RWPE1 (cell line): ENCODE data around the gene MEGF8.

Experiments
- CTCF ChIA-PET: fragments of 350-600 bp; sonication (Branson Sonifier 250); formaldehyde crosslinking; extraction: SDS; loops from one replicate; lab custom pipeline; 2021; lab: Yijun Ruan, JAX
- POLR2A ChIA-PET: fragments of 400-600 bp; formaldehyde crosslinking; extraction: SDS; loops from one replicate; lab custom pipeline; 2020; ENCODE audit warnings: antibody characterized with exemption; ENCODE audit not compliant: low non-redundant PET; lab: Yijun Ruan, JAX
- DNase-seq: peaks from one replicate; pipeline ENCODE4 v3.0.0; 2012; ENCODE audit warnings: low spot score
- H3K27ac ChIP-seq: fragments of 450-650 bp; 2 replicates; pipeline ENCODE4 v1.5.1; 2017
- CTCF ChIP-seq: fragments of 450-650 bp; conservative IDR thresholded peaks from 2 replicates; pipeline ENCODE4 v1.5.1; 2017; ENCODE audit warnings: low read depth, mild to moderate bottlenecking

MEGF8 gene

GRCh38 chr19:42352301-42353259 lies 27.1 kb downstream of the MEGF8 start:
- peak overlapping the region; percentile 33; the same call in 1 of the 2 replicates for H3K27ac ChIP-seq
- POLR2A ChIA-PET, result no interaction called here
- CTCF ChIA-PET, result no interaction called here
- no peak for TF ChIP-seq CTCF
- no peak for DNase-seq

GRCh38 chr19:42353341-42354015 lies 28.0 kb downstream of the MEGF8 start:
- TF ChIP-seq CTCF, result no peak
- H3K27ac ChIP-seq, result no peak overlapping the region
- no peak for DNase-seq
- POLR2A ChIA-PET, result no interaction called here
- CTCF ChIA-PET, result no interaction called here

DNA sequence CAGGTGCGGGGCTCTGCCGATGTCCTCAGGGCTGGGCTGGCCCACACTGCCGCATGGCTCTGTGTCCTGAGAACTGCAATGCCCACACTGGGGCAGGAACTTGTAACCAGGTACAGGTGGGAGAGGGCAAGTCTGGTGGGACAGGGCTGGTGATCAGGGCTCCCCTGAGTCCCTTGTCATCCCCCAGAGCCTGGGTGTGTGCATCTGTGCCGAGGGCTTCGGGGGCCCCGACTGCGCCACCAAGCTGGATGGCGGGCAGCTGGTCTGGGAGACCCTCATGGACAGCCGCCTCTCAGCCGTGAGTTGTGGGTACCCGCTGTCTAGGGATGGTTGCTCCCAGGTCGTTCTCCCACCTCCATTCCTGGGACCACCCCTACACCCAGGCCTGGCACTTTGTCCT lies 30.5 kb downstream of the MEGF8 start:
- POLR2A ChIA-PET, result no interaction called here
- DNase-seq, result no peak
- no peak for TF ChIP-seq CTCF
- CTCF ChIA-PET, result interaction anchor here (0.5 to 0.6 kb wide), 2 partner anchors 112 to 563 kb away, joined by 3 read pairs; no protein-coding TSS in a partner anchor
- no peak overlapping the region for H3K27ac ChIP-seq

DNA sequence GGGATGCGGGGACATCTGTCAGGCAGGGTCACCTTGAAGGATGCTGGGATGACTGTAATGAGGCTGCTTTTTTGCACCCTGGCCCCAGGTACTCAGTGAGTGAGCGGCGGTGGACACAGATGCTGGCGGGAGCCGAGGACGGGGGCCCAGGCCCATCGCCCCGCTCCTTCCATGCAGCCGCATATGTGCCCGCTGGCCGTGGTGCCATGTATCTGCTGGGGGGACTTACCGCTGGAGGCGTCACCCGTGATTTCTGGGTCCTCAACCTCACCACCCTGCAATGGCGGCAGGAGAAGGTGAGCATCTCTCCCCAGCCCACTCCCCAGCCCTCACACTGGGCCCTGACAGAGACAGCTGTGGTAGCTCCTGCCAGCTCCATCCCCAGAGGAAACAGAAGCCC lies 31.3 kb downstream of the MEGF8 start:
- TF ChIP-seq CTCF, result no peak
- DNase-seq, result no peak
- ChIA-PET CTCF (no interaction called here), POLR2A (no interaction called here)
- H3K27ac ChIP-seq, result no peak overlapping the region

GRCh38 chr19:42357290-42357689 lies 31.9 kb downstream of the MEGF8 start:
- TF ChIP-seq CTCF, result no peak
- H3K27ac ChIP-seq, result no peak overlapping the region
- POLR2A ChIA-PET, result no interaction called here
- no peak for DNase-seq
- CTCF ChIA-PET, result interaction anchor here (0.7 kb wide), 1 partner anchor 64 kb away, joined by 3 read pairs; no protein-coding TSS in a partner anchor

GRCh38 chr19:42360787-42361544 lies 35.5 kb downstream of the MEGF8 start:
- ChIA-PET POLR2A (no interaction called here), CTCF (no interaction called here)
- no peak overlapping the region for H3K27ac ChIP-seq
- no peak for TF ChIP-seq CTCF
- DNase-seq, result no peak
